IPS DF 6.9 (cell line): ENCODE measurements around the gene CDK17.

Source experiments
- DNase-seq: peaks from one replicate; pipeline ENCODE4 v3.0.0-alpha.2; 2013; ENCODE audit warnings: low read depth, low spot score
- H3K27ac ChIP-seq: one replicate; pipeline ENCODE4 v1.5.1; 2013; ENCODE audit warnings: low read length, control low read depth
- H3K27me3 ChIP-seq: 2 replicates; pipeline ENCODE4 v1.6.1; 2013; ENCODE audit warnings: mild to moderate bottlenecking, low read length; ENCODE audit not compliant: control insufficient read depth, insufficient read depth
- H3K36me3 ChIP-seq: 2 replicates; pipeline ENCODE4 v1.6.1; 2013; ENCODE audit warnings: low read length; ENCODE audit not compliant: control insufficient read depth, insufficient read depth
- H3K4me1 ChIP-seq: 2 replicates; pipeline ENCODE4 v1.6.1; 2013; ENCODE audit warnings: low read length; ENCODE audit not compliant: control insufficient read depth, insufficient read depth
- H3K4me3 ChIP-seq: 2 replicates; pipeline ENCODE4 v1.5.1; 2013; ENCODE audit warnings: mild to moderate bottlenecking, low read length
- H3K9me3 ChIP-seq: 2 replicates; pipeline ENCODE4 v1.6.1; 2013; ENCODE audit warnings: low read length, inconsistent platforms; ENCODE audit not compliant: control insufficient read depth, insufficient read depth
- WGBS: extraction: QIAGEN DNeasy Blood & Tissue Kit; methylation state at CpG from one replicate; pipeline ENCODE4 v1.1.7; 2013; ENCODE audit warnings: mixed read lengths, missing lambda C conversion rate; ENCODE audit not compliant: insufficient read length, insufficient coverage; 5-methylcytosine and 5-hydroxymethylcytosine counted together

CDK17 gene

DNA sequence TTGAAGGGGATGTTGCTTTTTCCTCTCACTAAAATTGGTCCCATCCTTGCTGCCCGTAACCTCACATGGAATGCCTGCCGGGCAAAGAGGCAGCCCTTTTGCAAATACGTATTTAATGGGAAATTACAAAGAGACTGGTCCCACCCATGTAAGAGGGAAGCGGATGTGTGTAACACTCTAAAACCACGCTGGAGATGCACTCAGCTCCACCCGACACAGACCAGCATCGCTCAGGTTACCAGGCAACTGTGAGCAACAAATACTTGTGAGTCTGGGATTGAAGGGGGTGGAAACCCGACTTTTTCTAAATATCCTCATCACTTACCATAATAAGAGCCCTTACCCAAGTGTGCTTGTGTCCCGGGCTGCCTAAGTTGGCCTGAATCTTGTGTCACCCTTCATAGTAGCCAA lies 158.4 kb downstream of the CDK17 start:
- H3K27ac ChIP-seq: no peak overlapping the region
- 0 out of 2 replicates have a peak, but pooled peaks cover 1% of the 10 kb centered on the region for H3K36me3 ChIP-seq
- no peak overlapping the region for H3K4me3 ChIP-seq
- no peaks in the 10 kb centered on the region for H3K4me1 ChIP-seq
- H3K27me3 ChIP-seq: no peaks in the 10 kb centered on the region
- WGBS: no CpG with 5 or more reads among the region's 9 CpGs
- H3K9me3 ChIP-seq: no peaks in the 10 kb centered on the region
- no peak for DNase-seq

GRCh38 chr12:96241431-96241830 lies 158.8 kb downstream of the CDK17 start:
- Histone ChIP-seq H3K4me3 (no peak overlapping the region), H3K27ac (no peak overlapping the region), H3K9me3 (no peaks in the 10 kb centered on the region), H3K36me3 (no peaks in the 10 kb centered on the region), H3K4me1 (no peaks in the 10 kb centered on the region), H3K27me3 (no peaks in the 10 kb centered on the region)
- no CpG with 5 or more reads among the region's 4 CpGs for WGBS
- no peak for DNase-seq

GRCh38 chr12:96240656-96241055 lies 159.6 kb downstream of the CDK17 start:
- Histone ChIP-seq H3K27me3 (no peaks in the 10 kb centered on the region), H3K4me1 (no peaks in the 10 kb centered on the region), H3K4me3 (no peak overlapping the region), H3K9me3 (no peaks in the 10 kb centered on the region), H3K27ac (no peak overlapping the region), H3K36me3 (no peaks in the 10 kb centered on the region)
- DNase-seq: no peak
- no CpG with 5 or more reads among the region's 11 CpGs for WGBS

- H3K9me3 ChIP-seq: no peaks in the 10 kb centered on the region
- H3K4me3 ChIP-seq: no peak overlapping the region
- no peak overlapping the region for H3K27ac ChIP-seq
- no peaks in the 10 kb centered on the region for H3K27me3 ChIP-seq
- H3K4me1 ChIP-seq: no peaks in the 10 kb centered on the region
- DNase-seq: no peak
- no peaks in the 10 kb centered on the region for H3K36me3 ChIP-seq
- no CpG with 5 or more reads among the region's 18 CpGs for WGBS
Measured at GRCh38 chr12:96239711-96240635, 160.3 kb downstream of the CDK17 start.

DNA sequence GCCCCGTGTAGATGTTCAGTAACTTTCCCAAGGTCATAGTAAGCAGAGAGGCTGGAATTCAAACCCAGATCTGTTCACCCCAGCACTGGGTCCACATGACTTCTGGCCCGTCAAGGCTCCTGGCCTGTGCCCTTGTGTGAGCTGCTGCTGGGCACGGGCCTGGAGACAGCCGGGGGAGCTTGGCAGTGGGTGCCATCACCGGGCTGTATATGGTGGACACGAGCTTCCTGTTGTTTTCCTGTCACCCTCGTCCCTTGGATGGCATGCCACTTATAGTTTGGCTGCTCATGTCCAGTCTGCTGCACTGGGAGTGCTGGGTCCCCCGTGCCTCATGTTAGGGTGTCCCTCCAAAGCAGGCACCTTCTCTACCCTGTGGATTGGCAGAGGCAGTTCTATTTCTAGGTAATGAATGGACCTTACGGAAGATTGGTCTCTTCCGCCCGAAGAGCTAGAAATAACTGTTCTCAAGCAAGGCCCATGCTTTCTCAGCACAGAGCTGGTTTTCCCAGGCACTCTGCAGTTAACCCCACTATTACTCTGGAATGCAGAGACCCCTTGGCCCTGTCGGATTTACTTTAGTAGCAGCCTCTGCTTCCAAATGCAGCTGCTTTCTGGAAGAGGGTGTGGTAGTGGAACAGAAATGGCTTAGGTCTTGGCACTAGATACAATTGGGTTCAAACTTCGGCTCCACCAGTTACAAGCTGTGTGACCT lies 161.7 kb downstream of the CDK17 start:
- H3K4me3 ChIP-seq: no peak overlapping the region
- no peak for DNase-seq
- no peaks in the 10 kb centered on the region for H3K9me3 ChIP-seq
- no peaks in the 10 kb centered on the region for H3K36me3 ChIP-seq
- H3K27ac ChIP-seq: no peak overlapping the region
- H3K4me1 ChIP-seq: no peaks in the 10 kb centered on the region
- H3K27me3 ChIP-seq: no peaks in the 10 kb centered on the region
- no CpG with 5 or more reads among the region's 13 CpGs for WGBS

GRCh38 chr12:96237465-96238077 lies 162.7 kb downstream of the CDK17 start:
- no peak overlapping the region for H3K27ac ChIP-seq
- no peaks in the 10 kb centered on the region for H3K27me3 ChIP-seq
- no peak overlapping the region for H3K4me3 ChIP-seq
- no peak for DNase-seq
- no CpG with 5 or more reads among the region's 9 CpGs for WGBS
- H3K4me1 ChIP-seq: no peaks in the 10 kb centered on the region
- no peaks in the 10 kb centered on the region for H3K36me3 ChIP-seq
- no peaks in the 10 kb centered on the region for H3K9me3 ChIP-seq

DNA sequence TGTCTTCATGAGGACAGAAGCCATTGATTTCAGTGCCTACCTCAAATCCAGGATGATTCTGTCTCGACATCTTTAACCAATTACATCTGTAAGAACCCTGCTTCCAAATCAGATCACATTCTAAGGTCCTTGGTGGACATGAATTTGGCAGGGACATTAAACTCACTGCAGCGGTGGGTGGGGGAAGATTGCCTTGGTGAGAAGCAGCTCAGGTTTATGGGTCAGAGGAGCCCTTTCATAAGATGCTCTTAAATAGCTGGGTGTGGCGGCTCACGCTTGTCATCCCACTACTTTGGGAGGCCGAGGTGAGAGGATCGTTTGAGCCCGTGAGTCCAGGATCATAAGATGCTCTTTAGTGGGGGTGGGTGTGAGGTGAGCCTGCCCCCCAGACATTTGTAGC lies 163.2 kb downstream of the CDK17 start:
- no CpG with 5 or more reads among the region's 7 CpGs for WGBS

DNA sequence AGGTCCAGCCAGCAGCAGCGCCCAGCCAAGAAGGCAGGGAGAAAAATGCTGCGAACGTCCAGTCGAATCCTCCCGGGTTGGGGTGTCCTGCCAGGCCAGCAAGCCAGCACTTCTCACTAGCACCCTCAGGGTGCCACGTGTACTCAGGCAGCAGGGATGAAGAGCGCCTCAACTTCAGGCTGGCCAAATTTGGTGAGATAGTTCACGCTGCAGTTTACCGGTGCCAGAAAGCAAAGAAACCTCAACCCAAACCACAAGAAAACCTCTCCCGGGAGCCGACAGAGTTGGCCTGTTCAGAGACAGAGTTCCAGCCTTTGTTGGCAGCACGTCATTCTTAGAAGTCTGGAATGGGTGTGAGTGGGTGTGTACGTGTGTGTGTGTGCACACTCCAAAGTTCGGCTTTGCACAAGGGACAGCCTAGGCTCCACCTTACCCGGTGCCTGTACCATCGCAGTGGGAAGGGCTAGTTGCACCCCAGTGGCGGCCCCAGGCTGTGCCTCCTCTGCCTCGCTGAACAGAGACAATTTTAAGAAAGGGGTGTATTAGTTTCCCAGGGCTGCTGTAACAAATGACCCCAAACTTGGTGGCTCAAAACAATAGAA lies 163.9 kb downstream of the CDK17 start:
- no peaks in the 10 kb centered on the region for H3K36me3 ChIP-seq
- no peak overlapping the region for H3K27ac ChIP-seq
- no peaks in the 10 kb centered on the region for H3K4me1 ChIP-seq
- no peak overlapping the region for H3K4me3 ChIP-seq
- WGBS: no CpG with 5 or more reads among the region's 18 CpGs
- DNase-seq: no peak
- no peaks in the 10 kb centered on the region for H3K27me3 ChIP-seq
- no peaks in the 10 kb centered on the region for H3K9me3 ChIP-seq

More for the DNA sequence above, 163.2 kb downstream of the CDK17 start:
- Histone ChIP-seq H3K9me3 (no peaks in the 10 kb centered on the region), H3K4me1 (no peaks in the 10 kb centered on the region), H3K27ac (no peak overlapping the region), H3K36me3 (no peaks in the 10 kb centered on the region), H3K4me3 (no peak overlapping the region), H3K27me3 (no peaks in the 10 kb centered on the region)
- no peak for DNase-seq

DNA sequence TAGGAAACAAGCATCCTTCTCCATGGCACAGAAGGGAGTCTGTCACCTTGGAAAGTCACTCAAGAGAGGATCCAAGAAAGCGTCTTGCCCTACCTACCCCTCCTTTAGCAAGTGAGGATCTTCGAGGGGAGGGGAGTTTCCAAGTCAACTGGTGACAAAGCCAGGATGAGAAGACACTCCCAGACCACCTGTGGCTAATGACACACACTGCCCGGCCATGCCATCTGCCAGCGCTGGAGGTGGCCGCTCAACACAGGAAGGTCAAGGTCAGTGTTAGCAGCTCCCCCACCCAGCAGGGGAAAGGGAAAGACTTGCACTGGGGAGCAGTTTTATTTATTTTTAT lies 164.8 kb downstream of the CDK17 start:
- H3K36me3 ChIP-seq: no peaks in the 10 kb centered on the region
- H3K4me3 ChIP-seq: no peak overlapping the region
- H3K27me3 ChIP-seq: no peaks in the 10 kb centered on the region
- H3K9me3 ChIP-seq: no peaks in the 10 kb centered on the region
- WGBS: no CpG with 5 or more reads among the region's 5 CpGs
- DNase-seq: no peak
- no peaks in the 10 kb centered on the region for H3K4me1 ChIP-seq
- no peak overlapping the region for H3K27ac ChIP-seq
